Pancreas (tissue), 10 donors: ENCODE results near the gene S100A11. TPM values are rescaled to one million over a fixed set of nuclear protein-coding genes. Genes with fewer than 3 reads are reported as not detected.

Source experiments
- ATAC-seq, 4 donors: fragments of 200-7000 bp; cut with Tn5 transposase; one replicate each; pipeline versions ENCODE4 v1.8.0 to v1.9.1; 2020; ENCODE audit warnings: mild to moderate bottlenecking in 4 of 4, moderate library complexity in 4 of 4
- DNase-seq, 6 donors: peaks; one replicate each; pipeline ENCODE4 v3.0.0-alpha.2; 2020
- FAIRE-seq: peaks from 2 replicates; lab custom pipeline; 2012; peaks lifted over from hg19 to GRCh38; lab: Jason Lieb, UNC
- H3K27ac ChIP-seq, 4 donors: fragments of 200-600 bp; sonication (generic); 1 replicate in 3 of 4; 2 replicates in 1 of 4; pipeline versions ENCODE4 v1.5.0 to v1.8.0; 2020
- H3K27me3 ChIP-seq, 4 donors: fragments of 200-600 bp; one replicate each; pipeline ENCODE4 v1.8.0; 2021
- H3K36me3 ChIP-seq, 3 donors: fragments of 200-600 bp; sonication (generic) in 1 of 3; one replicate each; pipeline versions ENCODE4 v1.5.0 to v1.8.0; 2020 to 2021
- H3K4me1 ChIP-seq, 3 donors: fragments of 200-600 bp; one replicate each; pipeline ENCODE4 v1.8.0; 2021
- H3K4me3 ChIP-seq, 4 donors: fragments of 200-600 bp; sonication (generic) in 2 of 4; one replicate each; pipeline versions ENCODE4 v1.5.0 to v1.8.0; 2020 to 2021
- H3K9me3 ChIP-seq, 4 donors: fragments of 200-600 bp; one replicate each; pipeline ENCODE4 v1.8.0; 2021
- WGBS, 2 donors: extraction: QIAGEN DNeasy Blood & Tissue Kit; methylation state at CpG; one replicate each; pipeline ENCODE4 v1.1.7; 2013; 5-methylcytosine and 5-hydroxymethylcytosine counted together
- intact Hi-C, 3 donors: fragments of 100-400 bp; cut with DNase I; formaldehyde crosslinking; loops; one replicate each; pipeline versions ENCODE4 v1.11.1 to v1.14.2; 2022
- polyA plus RNA-seq, 2 donors: library from polyadenylated mRNA; stranded (reverse); fragments of 200-250 nt; gene quantifications; one replicate each; pipeline ENCODE4 v1.2.3, GENCODE V29; 2013
- total RNA-seq, 6 donors: library from RNA; stranded (reverse); fragmentation: NEBNext Ultra II Directional in 4 of 6; extraction: Animal tissue kit (Norgen Biotek cat#: 25700) in 4 of 6; gene quantifications; one replicate each; pipeline versions ENCODE4 v1.2.1 to v1.2.4, GENCODE V29; 2021 to 2023
- TF ChIP-seq, protein P1 (sequence below), 4 donors: fragments of 200-600 bp; sonication (generic) in 3 of 4; IDR thresholded peaks; one replicate each; pipeline versions ENCODE4 v1.5.0 to v1.8.0; 2021; ENCODE audit warnings: antibody characterized with exemption in 4 of 4
- donor health status: healthy with polysubstance abuse.
- donor health status: DM: no; HTN: no; CAD: no; lungs with moderate emphysema.
- donor health status: DM: no; HTN: no; CAD: no.
- donor health status: control.
- donor health status: control.
- donor health status: Bipolar disorder and iron deficiency.
- donor health status: DM: yes; HTN: yes; CAD: no.
- donor health status: DM: no; HTN: no; CAD: no.
- donor health status: DM: no; HTN: no; CAD: no.
- donor health status: DM: yes; HTN: yes; CAD: no.

The S100A11 gene
- total and polyA plus RNA-seq, 8 donors: 23.6 to 433 (median 132) TPM

GRCh38 chr1:151992303-151993083 lies 44.3 kb downstream of the S100A11 start:
- peak overlapping the region; percentile 53 to 73 (median 58) for H3K4me3 ChIP-seq
- TF ChIP-seq, protein P1, sequence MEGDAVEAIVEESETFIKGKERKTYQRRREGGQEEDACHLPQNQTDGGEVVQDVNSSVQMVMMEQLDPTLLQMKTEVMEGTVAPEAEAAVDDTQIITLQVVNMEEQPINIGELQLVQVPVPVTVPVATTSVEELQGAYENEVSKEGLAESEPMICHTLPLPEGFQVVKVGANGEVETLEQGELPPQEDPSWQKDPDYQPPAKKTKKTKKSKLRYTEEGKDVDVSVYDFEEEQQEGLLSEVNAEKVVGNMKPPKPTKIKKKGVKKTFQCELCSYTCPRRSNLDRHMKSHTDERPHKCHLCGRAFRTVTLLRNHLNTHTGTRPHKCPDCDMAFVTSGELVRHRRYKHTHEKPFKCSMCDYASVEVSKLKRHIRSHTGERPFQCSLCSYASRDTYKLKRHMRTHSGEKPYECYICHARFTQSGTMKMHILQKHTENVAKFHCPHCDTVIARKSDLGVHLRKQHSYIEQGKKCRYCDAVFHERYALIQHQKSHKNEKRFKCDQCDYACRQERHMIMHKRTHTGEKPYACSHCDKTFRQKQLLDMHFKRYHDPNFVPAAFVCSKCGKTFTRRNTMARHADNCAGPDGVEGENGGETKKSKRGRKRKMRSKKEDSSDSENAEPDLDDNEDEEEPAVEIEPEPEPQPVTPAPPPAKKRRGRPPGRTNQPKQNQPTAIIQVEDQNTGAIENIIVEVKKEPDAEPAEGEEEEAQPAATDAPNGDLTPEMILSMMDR (IDR thresholded peaks at IDR 0.05): no peak
- H3K9me3 ChIP-seq: no peaks in the 10 kb centered on the region
- no peak for FAIRE-seq
- H3K36me3 ChIP-seq: no peaks in the 10 kb centered on the region
- H3K27ac ChIP-seq: peak overlapping the region; percentile 84 to 95 (median 89)
- peak; percentile 66 to 90 (median 81) for DNase-seq
- WGBS, 2 donors: 21 to 26% methylated on average over 21 of the region's 21 CpGs
- H3K4me1 ChIP-seq: peaks cover 0 to 35% (median 17%) of the 10 kb centered on the region in 3 donors
- intact Hi-C loops: no loop called here
- H3K27me3 ChIP-seq: no peaks in the 10 kb centered on the region
- peak; percentile 27 to 72 (median 63) for ATAC-seq

- intact Hi-C loops: no loop called here
- H3K27ac ChIP-seq: peak overlapping the region; percentile 84 to 95 (median 89)
- H3K27me3 ChIP-seq: no peaks in the 10 kb centered on the region
- ATAC-seq (no peak), FAIRE-seq (no peak), DNase-seq (no peak)
- H3K4me3 ChIP-seq: peak overlapping the region in 3 of 4 donors; percentile 53 to 73 (median 58)
- no peaks in the 10 kb centered on the region for H3K9me3 ChIP-seq
- no peaks in the 10 kb centered on the region for H3K36me3 ChIP-seq
- TF ChIP-seq, protein P1 (IDR thresholded peaks at IDR 0.05): no peak
- peaks cover 0 to 35% (median 17%) of the 10 kb centered on the region in 3 donors for H3K4me1 ChIP-seq
- 41 to 43% methylated on average over 6 of the region's 6 CpGs for WGBS, 2 donors
Measured at GRCh38 chr1:151991663-151992302, 45.0 kb downstream of the S100A11 start.

- Histone ChIP-seq H3K4me3 (no peak overlapping the region), H3K4me1 (peaks cover 0 to 35% (median 17%) of the 10 kb centered on the region in 3 donors), H3K27me3 (no peaks in the 10 kb centered on the region), H3K27ac (peak overlapping the region in 1 of 4 donors; percentile 91), H3K9me3 (no peaks in the 10 kb centered on the region), H3K36me3 (no peaks in the 10 kb centered on the region)
- no peak for ATAC-seq
- intact Hi-C loops: no loop called here
- WGBS, 2 donors: 1 to 5% methylated on average over 5 of the region's 5 CpGs
- DNase-seq: peak in 1 of 6 donors; percentile 33
- TF ChIP-seq, protein P1 (IDR thresholded peaks at IDR 0.05): no peak
- FAIRE-seq: no peak
Measured at GRCh38 chr1:151990856-151991198, 46.0 kb downstream of the S100A11 start.

DNA sequence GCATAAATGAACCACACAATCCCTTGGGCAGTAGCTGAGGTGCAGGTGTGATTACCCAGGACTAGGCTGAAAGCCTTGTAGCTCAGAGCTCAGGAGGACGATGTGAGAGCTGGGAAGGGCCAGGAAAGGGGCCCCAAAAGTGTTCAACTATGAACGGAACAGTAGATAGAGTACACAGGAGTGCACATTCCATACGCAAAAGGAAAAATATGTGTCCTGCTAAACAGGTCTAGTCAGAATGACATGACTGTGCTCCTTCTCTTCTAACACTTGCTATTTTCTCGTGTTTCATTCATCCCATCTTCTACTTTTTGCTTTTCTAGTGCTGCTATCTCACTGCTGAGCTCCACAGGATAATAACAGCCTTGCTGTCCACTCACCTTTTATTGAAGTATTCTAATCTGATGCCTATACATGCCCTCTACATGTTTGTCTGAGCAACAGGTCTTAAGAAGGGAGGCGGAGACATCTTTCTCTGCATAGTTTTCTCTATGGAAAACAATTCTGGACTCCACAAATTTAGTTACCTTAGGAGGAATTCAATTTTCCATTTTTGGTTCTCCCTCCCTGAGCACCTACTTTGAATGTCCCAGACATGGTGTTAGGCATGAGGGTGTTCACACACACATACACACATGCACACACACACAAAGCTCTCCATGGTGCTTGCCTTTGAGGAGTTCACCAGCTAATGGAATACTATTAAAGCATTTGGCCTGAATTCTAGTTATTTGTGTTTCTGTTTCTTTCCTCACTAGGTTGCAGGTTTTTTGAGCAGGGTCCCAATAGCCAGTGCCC lies 46.5 kb downstream of the S100A11 start:
- TF ChIP-seq, protein P1 (IDR thresholded peaks at IDR 0.05): no peak
- FAIRE-seq: no peak
- no peak for DNase-seq
- Histone ChIP-seq H3K9me3 (no peaks in the 10 kb centered on the region), H3K36me3 (peaks cover 0 to 4% (median 0%) of the 10 kb centered on the region in 3 donors), H3K27ac (peak overlapping the region in 2 of 4 donors; percentile 42 to 91), H3K27me3 (no peaks in the 10 kb centered on the region), H3K4me1 (peaks cover 0 to 35% (median 17%) of the 10 kb centered on the region in 3 donors), H3K4me3 (no peak overlapping the region)
- ATAC-seq: no peak
- intact Hi-C loops: no loop called here
- WGBS, 2 donors: 41% methylated on average over 5 of the region's 5 CpGs
